ENCODE measurements around the gene STMN3. TPM values are rescaled to one million over a fixed set of nuclear protein-coding genes. Genes with fewer than 3 reads are reported as not detected.

STMN3 gene
- total and polyA plus RNA-seq, 4 experiments from 2014 or later, result 18.9 to 120 (median 70.1) TPM

- Mint-ChIP-seq H3K27me3 (no peaks in the 10 kb centered on the region), H3K36me3 (peaks cover 4 to 26% of the 10 kb centered on the region in 2 donors), H3K4me1 (peaks cover 21 to 52% (median 37%) of the 10 kb centered on the region in 4 donors), H3K4me3 (peak within 1 kb of the TSS; percentile 94 to 99 (median 96)), H3K9me3 (peaks cover 0 to 2% (median 0%) of the 10 kb centered on the region in 8 donors), H3K27ac (peak within 1 kb of the TSS; percentile 93 to 97 (median 95))
- POLR2A ChIA-PET (ENCODE audit: partially characterized antibody), result interaction anchor here (0.7 to 19.3 kb wide), 23 partner anchors 8 to 353 kb away, joined by 3 to 658 read pairs (median 6); partner anchors contain the start of genes ARFRP1, LIME1, PPDPF and PRPF6
- CTCF ChIA-PET (ENCODE audit: partially characterized antibody), result interaction anchor here (0.7 to 3.1 kb wide), 4 partner anchors 9 to 15 kb away, joined by 4 to 20 read pairs (median 10); no protein-coding TSS in a partner anchor
- no peak for DNase-seq
- no peaks in the 10 kb centered on the region for H3K9me3 ChIP-seq (ENCODE audit: control insufficient read depth in 1 of 2, low read length in 2 of 2)
- no peaks in the 10 kb centered on the region for H3K27me3 ChIP-seq (ENCODE audit: insufficient read depth, low read length)
- H3K4me1 ChIP-seq (ENCODE audit: insufficient read depth, low read length), result peaks cover 37% of the 10 kb centered on the region
- peak within 1 kb of the TSS; percentile 91 for H3K27ac ChIP-seq (ENCODE audit: low read depth, low read length)
- peak within 1 kb of the TSS; percentile 91 to 95 for H3K4me3 ChIP-seq (ENCODE audit: low read length in 2 of 2)
- intact Hi-C loops (cut with micrococcal nuclease), result loop anchor here (1.0 to 5.0 kb wide), 3 partner anchors 9 to 74 kb away; partner anchors contain the start of genes FNDC11 and RTEL1
- no peaks in the 10 kb centered on the region for H3K36me3 ChIP-seq (ENCODE audit: insufficient read depth, low read length)
These were observed 26.6 kb downstream of the STMN3 start, which contains the start of gene GMEB2 for GRCh38 chr20:63626424-63627128. Gene GMEB2 (minus strand): TSS chr20:63627101. CDS start chr20:63619397, 7,704 bp downstream.

GRCh38 chr20:63625771-63626423 is 27.3 kb downstream of the STMN3 start:
- DNase-seq, result peak in 1 of 5 donors; percentile 32
- Mint-ChIP-seq H3K4me1 (peaks cover 24 to 50% (median 36%) of the 10 kb centered on the region in 4 donors), H3K36me3 (peaks cover 5 to 28% of the 10 kb centered on the region in 2 donors), H3K27me3 (no peaks in the 10 kb centered on the region), H3K9me3 (peaks cover 0 to 2% (median 0%) of the 10 kb centered on the region in 8 donors), H3K4me3 (peak overlapping the region; percentile 71 to 83 (median 80)), H3K27ac (peak overlapping the region; percentile 87 to 95 (median 93))
- ChIA-PET CTCF (ENCODE audit: partially characterized antibody) (interaction anchor here (1.8 to 3.1 kb wide), 2 partner anchors 10 to 16 kb away, joined by 5 to 11 read pairs; no protein-coding TSS in a partner anchor), POLR2A (ENCODE audit: partially characterized antibody) (interaction anchor here (0.9 to 19.3 kb wide), 11 partner anchors 10 to 331 kb away, joined by 3 to 658 read pairs (median 6); partner anchors contain the start of genes LIME1, RTEL1, SLC2A4RG and STMN3)
- Histone ChIP-seq H3K4me1 (ENCODE audit: insufficient read depth, low read length) (peaks cover 30% of the 10 kb centered on the region), H3K27me3 (ENCODE audit: insufficient read depth, low read length) (no peaks in the 10 kb centered on the region), H3K4me3 (ENCODE audit: low read length in 2 of 2) (peak overlapping the region; percentile 47 to 57), H3K36me3 (ENCODE audit: insufficient read depth, low read length) (no peaks in the 10 kb centered on the region), H3K9me3 (ENCODE audit: control insufficient read depth in 1 of 2, low read length in 2 of 2) (no peaks in the 10 kb centered on the region), H3K27ac (ENCODE audit: low read depth, low read length) (peak overlapping the region; percentile 91)
- intact Hi-C loops (cut with micrococcal nuclease), result loop anchor here (5.0 kb wide), 1 partner anchor 74 kb away; the partner anchor contains the start of gene FNDC11

- Histone ChIP-seq H3K27ac (ENCODE audit: low read depth, low read length) (no peak overlapping the region), H3K4me3 (ENCODE audit: low read length in 2 of 2) (no peak overlapping the region), H3K9me3 (ENCODE audit: control insufficient read depth in 1 of 2, low read length in 2 of 2) (no peaks in the 10 kb centered on the region), H3K4me1 (ENCODE audit: insufficient read depth, low read length) (peaks cover 22% of the 10 kb centered on the region), H3K27me3 (ENCODE audit: insufficient read depth, low read length) (no peaks in the 10 kb centered on the region), H3K36me3 (ENCODE audit: insufficient read depth, low read length) (peaks cover under 1% of the 10 kb centered on the region)
- intact Hi-C loops (cut with micrococcal nuclease), result no loop called here
- ChIA-PET POLR2A (ENCODE audit: partially characterized antibody) (interaction anchor here (0.6 to 19.3 kb wide), 7 partner anchors 8 to 332 kb away, joined by 3 to 658 read pairs (median 5); partner anchors contain the start of genes LIME1, RTEL1 and UCKL1), CTCF (ENCODE audit: partially characterized antibody) (interaction anchor here (1.3 to 3.1 kb wide), 5 partner anchors 9 to 87 kb away, joined by 3 to 11 read pairs (median 5); partner anchors contain the start of gene PTK6)
- Mint-ChIP-seq H3K36me3 (peaks cover 9 to 30% of the 10 kb centered on the region in 2 donors), H3K4me3 (peak overlapping the region in 2 of 8 donors; percentile 6 to 15), H3K27ac (peak overlapping the region in 3 of 7 donors; percentile 87 to 93 (median 90)), H3K4me1 (peaks cover 25 to 46% (median 34%) of the 10 kb centered on the region in 4 donors), H3K9me3 (peaks cover 0 to 2% (median 0%) of the 10 kb centered on the region in 8 donors), H3K27me3 (no peaks in the 10 kb centered on the region)
- no peak for DNase-seq
These were observed 28.7 kb downstream of the STMN3 start for GRCh38 chr20:63624486-63624885.

- Mint-ChIP-seq H3K9me3 (no peaks in the 10 kb centered on the region), H3K4me1 (peaks cover 17 to 31% (median 23%) of the 10 kb centered on the region in 4 donors), H3K27me3 (no peaks in the 10 kb centered on the region), H3K27ac (peak overlapping the region in 5 of 7 donors; percentile 18 to 78 (median 69)), H3K4me3 (peak overlapping the region in 1 of 8 donors; percentile 39), H3K36me3 (peaks cover 12 to 34% of the 10 kb centered on the region in 2 donors)
- ChIA-PET POLR2A (ENCODE audit: partially characterized antibody) (interaction anchor here (0.7 to 19.3 kb wide), 3 partner anchors 10 to 113 kb away, joined by 3 to 658 read pairs (median 3); no protein-coding TSS in a partner anchor), CTCF (ENCODE audit: partially characterized antibody) (interaction anchor here (1.3 kb wide), 1 partner anchor 19 kb away, joined by 5 read pairs; no protein-coding TSS in a partner anchor)
- Histone ChIP-seq H3K4me1 (ENCODE audit: insufficient read depth, low read length) (peaks cover 7% of the 10 kb centered on the region), H3K27me3 (ENCODE audit: insufficient read depth, low read length) (no peaks in the 10 kb centered on the region), H3K4me3 (ENCODE audit: low read length in 2 of 2) (no peak overlapping the region), H3K36me3 (ENCODE audit: insufficient read depth, low read length) (peaks cover 19% of the 10 kb centered on the region), H3K9me3 (ENCODE audit: control insufficient read depth in 1 of 2, low read length in 2 of 2) (no peaks in the 10 kb centered on the region), H3K27ac (ENCODE audit: low read depth, low read length) (no peak overlapping the region)
- intact Hi-C loops (cut with micrococcal nuclease), result no loop called here
- no peak for DNase-seq
These were observed 30.5 kb downstream of the STMN3 start for GRCh38 chr20:63622732-63623131.

GRCh38 chr20:63622096-63622495 is 31.1 kb downstream of the STMN3 start:
- Mint-ChIP-seq H3K4me3 (no peak overlapping the region), H3K4me1 (peaks cover 17 to 31% (median 23%) of the 10 kb centered on the region in 4 donors), H3K36me3 (peaks cover 14 to 36% of the 10 kb centered on the region in 2 donors), H3K27ac (peak overlapping the region in 3 of 7 donors; percentile 18 to 68 (median 46)), H3K27me3 (no peaks in the 10 kb centered on the region), H3K9me3 (no peaks in the 10 kb centered on the region)
- intact Hi-C loops (cut with micrococcal nuclease), result no loop called here
- Histone ChIP-seq H3K9me3 (ENCODE audit: control insufficient read depth in 1 of 2, low read length in 2 of 2) (no peaks in the 10 kb centered on the region), H3K4me3 (ENCODE audit: low read length in 2 of 2) (no peak overlapping the region), H3K27me3 (ENCODE audit: insufficient read depth, low read length) (no peaks in the 10 kb centered on the region), H3K4me1 (ENCODE audit: insufficient read depth, low read length) (peaks cover 7% of the 10 kb centered on the region), H3K27ac (ENCODE audit: low read depth, low read length) (no peak overlapping the region), H3K36me3 (ENCODE audit: insufficient read depth, low read length) (peaks cover 22% of the 10 kb centered on the region)
- no peak for DNase-seq
- CTCF ChIA-PET (ENCODE audit: partially characterized antibody), result interaction anchor here (1.3 kb wide), 1 partner anchor 19 kb away, joined by 5 read pairs; no protein-coding TSS in a partner anchor
- POLR2A ChIA-PET (ENCODE audit: partially characterized antibody), result interaction anchor here (0.7 to 19.3 kb wide), 3 partner anchors 10 to 114 kb away, joined by 3 to 658 read pairs (median 3); no protein-coding TSS in a partner anchor

GRCh38 chr20:63620991-63621390 is 32.2 kb downstream of the STMN3 start:
- ChIA-PET CTCF (ENCODE audit: partially characterized antibody) (no interaction called here), POLR2A (ENCODE audit: partially characterized antibody) (interaction anchor here (19.3 kb wide), 1 partner anchor 18 kb away, joined by 658 read pairs; no protein-coding TSS in a partner anchor)
- Mint-ChIP-seq H3K27me3 (no peaks in the 10 kb centered on the region), H3K9me3 (no peaks in the 10 kb centered on the region), H3K4me3 (peak overlapping the region in 1 of 8 donors; percentile 20), H3K27ac (peak overlapping the region in 4 of 7 donors; percentile 22 to 80 (median 66)), H3K4me1 (peaks cover 17 to 31% (median 23%) of the 10 kb centered on the region in 4 donors), H3K36me3 (peaks cover 20 to 44% of the 10 kb centered on the region in 2 donors)
- intact Hi-C loops (cut with micrococcal nuclease), result no loop called here
- Histone ChIP-seq H3K36me3 (ENCODE audit: insufficient read depth, low read length) (peaks cover 31% of the 10 kb centered on the region), H3K27ac (ENCODE audit: low read depth, low read length) (no peak overlapping the region), H3K9me3 (ENCODE audit: control insufficient read depth in 1 of 2, low read length in 2 of 2) (no peaks in the 10 kb centered on the region), H3K4me1 (ENCODE audit: insufficient read depth, low read length) (peaks cover 5% of the 10 kb centered on the region), H3K27me3 (ENCODE audit: insufficient read depth, low read length) (no peaks in the 10 kb centered on the region), H3K4me3 (ENCODE audit: low read length in 2 of 2) (no peak overlapping the region)
- DNase-seq, result no peak

Data from CD4-positive, alpha-beta memory T cell (primary cell).